Caco-2 (cell line): Measurements from ENCODE around the gene MDH1. TPM values are rescaled to one million over a fixed set of nuclear protein-coding genes. Genes with fewer than 3 reads are reported as not detected.

Source experiments
- BruUV-seq: library from RNA; stranded (reverse); fragments of 400-500 nt; replicated peaks from 2 replicates; lab custom pipeline; 2021; lab: Mats Ljungman, UMichigan
- CTCF ChIA-PET: fragments of 300-600 bp; sonication (Branson Sonifier 250); formaldehyde crosslinking; loops from one replicate; lab custom pipeline; 2022; ENCODE audit warnings: antibody characterized with exemption; lab: Charles Lee
- POLR2A ChIA-PET: fragments of 300-600 bp; sonication (Branson Sonifier 250); formaldehyde crosslinking; loops from one replicate; lab custom pipeline; 2022; ENCODE audit warnings: antibody characterized with exemption; lab: Charles Lee
- DNase-seq, 2 experiments: peaks; one replicate each; pipeline versions ENCODE4 v3.0.0 to v3.0.0-alpha.2; 2020 to 2022
- H3K27me3 ChIP-seq: replicated peaks from 2 replicates; pipeline ENCODE4 v1.6.0; 2011; ENCODE audit warnings: low read length; ENCODE audit not compliant: control insufficient read depth, insufficient read depth
- H3K36me3 ChIP-seq: 2 replicates; pipeline ENCODE4 v1.5.1; 2011; ENCODE audit warnings: low read length; ENCODE audit not compliant: control insufficient read depth, insufficient read depth
- H3K4me1 ChIP-seq: fragments of 250-450 bp; sonication (Bioruptor Pico); 2 replicates; pipeline ENCODE4 v1.5.1; 2020; ENCODE audit warnings: mild to moderate bottlenecking
- H3K4me3 ChIP-seq: 2 replicates; pipeline ENCODE4 v1.5.1; 2011; ENCODE audit warnings: low read depth, mild to moderate bottlenecking, control low read depth, low read length
- H3K9me3 ChIP-seq: fragments of 250-450 bp; sonication (Bioruptor Pico); 2 replicates; pipeline ENCODE4 v1.5.1; 2020; ENCODE audit warnings: mild to moderate bottlenecking, moderate library complexity
- H3K27ac Mint-ChIP-seq: one replicate; pipeline ENCODE4 v1.8.0; 2022; ENCODE audit warnings: mixed read lengths; ENCODE audit not compliant: unreplicated experiment
- H3K27me3 Mint-ChIP-seq: one replicate; pipeline ENCODE4 v1.8.0; 2022; ENCODE audit warnings: mixed read lengths; ENCODE audit not compliant: insufficient read depth, unreplicated experiment
- H3K36me3 Mint-ChIP-seq: one replicate; pipeline ENCODE4 v1.8.0; 2022; ENCODE audit warnings: mild to moderate bottlenecking, mixed read lengths; ENCODE audit not compliant: insufficient read depth, unreplicated experiment
- H3K4me1 Mint-ChIP-seq: one replicate; pipeline ENCODE4 v1.8.0; 2022; ENCODE audit warnings: low read depth, mixed read lengths; ENCODE audit not compliant: unreplicated experiment
- H3K4me3 Mint-ChIP-seq: one replicate; pipeline ENCODE4 v1.8.0; 2022; ENCODE audit warnings: mild to moderate bottlenecking, moderate library complexity, mixed read lengths; ENCODE audit not compliant: unreplicated experiment
- H3K9me3 Mint-ChIP-seq: one replicate; pipeline ENCODE4 v1.8.0; 2022; ENCODE audit warnings: mixed read lengths; ENCODE audit not compliant: unreplicated experiment
- CTCF ChIP-seq, 2 experiments: fragments of 200-600 bp in 1 of 2; IDR thresholded peaks; 1 replicate in 1 of 2; 2 replicates in 1 of 2; pipeline versions ENCODE4 v1.5.1 to v1.8.0; 2011 to 2022; ENCODE audit warnings: antibody characterized with exemption in 1 of 2, control low read depth in 1 of 2, inconsistent platforms in 1 of 2, low read depth in 1 of 2, low read length in 1 of 2, mild to moderate bottlenecking in 1 of 2, moderate library complexity in 1 of 2; ENCODE audit not compliant: insufficient read depth in 1 of 2, severe bottlenecking in 1 of 2, unreplicated experiment in 1 of 2
- intact Hi-C: fragments of 100-400 bp; cut with micrococcal nuclease; formaldehyde crosslinking; loops from one replicate; pipeline ENCODE4 v1.10.0; 2022; ENCODE audit not compliant: unreplicated experiment
- total RNA-seq: library from RNA; stranded (reverse); gene quantifications from 2 replicates; pipeline ENCODE4 v1.2.3, GENCODE V29; 2022

MDH1 gene
- total RNA-seq, 1 experiment from 2014 or later: 159 TPM

DNA sequence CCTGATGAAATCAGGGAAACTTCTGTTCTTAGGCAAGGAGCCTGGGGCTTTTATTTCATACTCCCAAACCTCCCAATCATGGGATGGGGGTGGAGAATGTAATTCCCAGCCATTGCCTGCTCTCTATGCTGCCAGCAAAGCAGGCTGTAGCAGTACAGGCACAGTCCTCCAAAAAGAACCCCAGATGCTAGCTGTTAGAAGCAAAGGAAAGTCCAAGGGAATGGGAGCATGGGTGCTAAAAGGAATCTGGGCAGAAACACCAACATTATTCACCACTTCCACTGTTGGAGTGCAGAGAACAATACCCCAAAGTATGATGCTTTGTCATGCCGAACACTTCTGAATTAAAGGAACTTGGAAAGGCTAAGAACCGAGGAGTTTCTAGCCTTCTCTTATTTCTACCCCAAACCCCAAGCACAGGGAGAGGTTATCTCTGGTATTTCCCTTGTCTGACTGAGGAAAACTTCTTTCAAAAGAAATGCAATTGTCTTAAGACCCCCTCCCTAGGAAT, 24.7 kb downstream of the MDH1 start:
- POLR2A ChIA-PET: no interaction called here
- no peaks in the 10 kb centered on the region for H3K27me3 ChIP-seq
- intact Hi-C loops: loop anchor here (5.0 kb wide), 2 partner anchors 124 to 229 kb away; partner anchors contain the start of gene UGP2
- Mint-ChIP-seq H3K27ac (peak overlapping the region; percentile 95), H3K4me1 (peaks cover 44% of the 10 kb centered on the region), H3K9me3 (peaks cover 10% of the 10 kb centered on the region), H3K27me3 (no peaks in the 10 kb centered on the region), H3K4me3 (peak overlapping the region; percentile 67), H3K36me3 (peaks cover 16% of the 10 kb centered on the region)
- CTCF ChIA-PET: no interaction called here
- no peaks in the 10 kb centered on the region for H3K9me3 ChIP-seq
- no peak for TF ChIP-seq CTCF (IDR thresholded peaks at IDR 0.05; ENCODE audit: insufficient read depth in 1 of 2, low read depth in 1 of 2, low read length in 1 of 2, severe bottlenecking in 1 of 2, unreplicated experiment in 1 of 2)
- no peak overlapping the region for H3K4me3 ChIP-seq
- H3K36me3 ChIP-seq: no peaks in the 10 kb centered on the region
- DNase-seq: no peak
- no TSS peak for BruUV-seq
- H3K4me1 ChIP-seq: peaks cover 43% of the 10 kb centered on the region

DNA sequence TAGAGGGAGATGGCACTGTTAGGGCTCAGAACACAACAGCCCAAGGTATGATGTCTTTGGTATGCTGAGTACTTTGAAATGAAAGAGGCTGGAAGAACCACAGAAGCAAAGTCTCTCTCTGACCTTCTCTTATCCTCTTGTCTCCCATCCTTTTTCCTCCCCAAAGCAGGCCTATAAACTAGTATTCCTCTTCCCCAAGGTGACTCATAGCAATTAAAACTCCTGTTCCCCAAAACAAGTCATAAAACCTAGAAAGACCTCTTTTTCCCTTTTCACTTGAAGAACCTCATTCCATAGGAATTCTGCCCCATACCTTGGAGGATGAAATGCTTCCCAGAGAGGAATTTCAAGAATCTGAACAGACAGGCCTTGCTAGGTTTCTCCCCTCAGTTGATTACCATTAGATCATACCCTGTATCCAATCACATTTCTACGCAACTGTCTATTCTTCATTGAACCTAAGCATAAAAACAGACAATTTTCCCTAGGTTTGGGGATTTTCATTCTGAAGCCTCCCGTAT, 25.7 kb downstream of the MDH1 start:
- CTCF ChIA-PET: no interaction called here
- no peaks in the 10 kb centered on the region for H3K9me3 ChIP-seq
- Mint-ChIP-seq H3K27ac (peak overlapping the region; percentile 95), H3K36me3 (peaks cover 25% of the 10 kb centered on the region), H3K4me1 (peaks cover 44% of the 10 kb centered on the region), H3K4me3 (peak overlapping the region; percentile 67), H3K27me3 (no peaks in the 10 kb centered on the region), H3K9me3 (peaks cover 19% of the 10 kb centered on the region)
- POLR2A ChIA-PET: interaction anchor here (1.0 to 1.8 kb wide), 2 partner anchors 26 to 227 kb away, joined by 8 to 11 read pairs; partner anchors contain the start of genes MDH1, UGP2 and WDPCP
- intact Hi-C loops: loop anchor here (1.0 to 5.0 kb wide), 3 partner anchors 26 to 228 kb away; partner anchors contain the start of genes MDH1, UGP2 and WDPCP
- TF ChIP-seq CTCF (IDR thresholded peaks at IDR 0.05; ENCODE audit: insufficient read depth in 1 of 2, low read depth in 1 of 2, low read length in 1 of 2, severe bottlenecking in 1 of 2, unreplicated experiment in 1 of 2): no peak
- H3K27me3 ChIP-seq: no peaks in the 10 kb centered on the region
- BruUV-seq: TSS peak; percentile 75
- peaks cover 43% of the 10 kb centered on the region for H3K4me1 ChIP-seq
- peak overlapping the region; percentile 35 for H3K4me3 ChIP-seq
- no peaks in the 10 kb centered on the region for H3K36me3 ChIP-seq
- peak; percentile 67 to 83 for DNase-seq

DNA sequence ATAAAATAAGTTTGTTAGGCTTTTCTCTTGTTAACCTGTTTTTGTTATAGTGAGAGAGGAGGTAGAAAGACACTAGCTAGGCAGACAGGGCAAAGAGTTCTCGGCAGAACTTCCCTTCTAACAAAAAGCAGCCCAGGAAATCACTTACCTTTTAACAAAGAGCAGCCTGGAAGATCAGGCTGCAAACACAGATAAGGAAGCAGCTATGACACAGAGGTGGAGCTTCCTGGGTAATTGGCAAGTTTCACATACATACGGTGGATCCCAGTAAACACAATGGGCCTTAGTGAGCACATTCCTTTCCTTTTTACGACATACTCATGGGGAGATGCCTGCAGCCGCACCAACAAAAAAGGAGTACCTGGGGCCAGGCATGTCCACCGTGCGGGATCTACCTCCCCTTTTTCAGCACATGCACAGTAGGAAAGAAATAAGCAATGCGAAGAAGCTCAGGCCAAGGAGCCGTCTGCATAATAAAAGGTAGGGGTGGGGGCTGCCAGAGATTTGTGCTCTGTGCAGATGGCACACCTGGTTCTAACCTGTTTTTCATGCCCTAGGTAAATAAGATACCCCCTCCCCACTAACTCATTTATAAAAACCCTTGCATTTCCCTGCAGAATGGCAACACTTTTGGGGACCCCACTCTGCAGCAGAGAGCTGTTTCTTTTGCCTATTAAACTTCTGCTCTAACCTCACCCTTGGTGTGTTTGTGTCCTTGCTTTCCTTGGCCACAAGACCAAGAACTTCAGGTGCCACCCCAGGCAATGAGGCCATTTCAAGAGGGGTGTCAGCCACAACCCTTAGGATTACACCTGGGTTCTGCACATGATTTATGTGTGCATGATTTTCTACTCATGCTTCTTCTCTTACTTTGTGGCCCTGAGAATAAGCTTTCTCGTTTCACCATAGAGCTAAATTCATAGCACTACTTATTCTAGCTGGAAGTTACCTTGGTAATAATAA, 26.5 kb downstream of the MDH1 start:
- Mint-ChIP-seq H3K4me1 (peaks cover 44% of the 10 kb centered on the region), H3K27ac (peak overlapping the region; percentile 95), H3K27me3 (no peaks in the 10 kb centered on the region), H3K36me3 (peaks cover 27% of the 10 kb centered on the region), H3K4me3 (peak overlapping the region; percentile 67), H3K9me3 (peaks cover 22% of the 10 kb centered on the region)
- BruUV-seq: TSS peak; percentile 72
- ChIA-PET CTCF (no interaction called here), POLR2A (interaction anchor here (1.0 to 1.8 kb wide), 2 partner anchors 27 to 227 kb away, joined by 8 to 11 read pairs; partner anchors contain the start of genes MDH1, UGP2 and WDPCP)
- peak; percentile 78 to 87 for DNase-seq
- Histone ChIP-seq H3K9me3 (no peaks in the 10 kb centered on the region), H3K27me3 (no peaks in the 10 kb centered on the region), H3K4me1 (peaks cover 43% of the 10 kb centered on the region), H3K36me3 (no peaks in the 10 kb centered on the region), H3K4me3 (peak overlapping the region; percentile 35)
- intact Hi-C loops: loop anchor here (1.0 to 5.0 kb wide), 5 partner anchors 27 to 247 kb away; partner anchors contain the start of genes MDH1, UGP2 and WDPCP
- TF ChIP-seq CTCF (IDR thresholded peaks at IDR 0.05; ENCODE audit: insufficient read depth in 1 of 2, low read depth in 1 of 2, low read length in 1 of 2, severe bottlenecking in 1 of 2, unreplicated experiment in 1 of 2): no peak
